A549 (cell line): ENCODE data around the gene MYOF.

ENCODE experiments used
- EP300 ChIP-seq, 2 experiments: fragments of >200 bp; sonication (Bioruptor Twin); formaldehyde crosslinking; IDR thresholded peaks; 2 replicates in 1 of 2; 3 replicates in 1 of 2; pipeline ENCODE4 v1.6.1; 2016 to 2017
- POLR2A ChIP-seq: IDR thresholded peaks from 2 replicates; pipeline ENCODE4 v1.6.1; 2012; ENCODE audit warnings: mild to moderate bottlenecking, low read length
- RAD21 ChIP-seq, 2 experiments: fragments of >200 bp in 1 of 2; sonication (Bioruptor Twin) in 1 of 2; formaldehyde crosslinking in 1 of 2; IDR thresholded peaks in 1 of 2; conservative IDR thresholded peaks in 1 of 2; 2 replicates in 1 of 2; 3 replicates in 1 of 2; pipeline ENCODE4 v1.6.1; 2012 to 2018; ENCODE audit warnings: inconsistent platforms in 1 of 2
- SMC3 ChIP-seq: fragments of >200 bp; sonication (Bioruptor Twin); formaldehyde crosslinking; IDR thresholded peaks from 3 replicates; pipeline ENCODE4 v1.6.1; 2018; ENCODE audit warnings: inconsistent platforms
- TF ChIP-seq, protein P1 (sequence below): fragments of >200 bp; sonication (Bioruptor Twin); formaldehyde crosslinking; IDR thresholded peaks from 3 replicates; pipeline ENCODE4 v1.5.1; 2016

GRCh38 chr10:93462881-93463280, 19.3 kb downstream of the MYOF start:
- TF ChIP-seq SMC3 (no peak), RAD21 (conservative IDR thresholded peaks at IDR 0.05 in 1 of 2, IDR thresholded peaks at IDR 0.05 in 1 of 2) (no peak), POLR2A (no peak), EP300 (IDR thresholded peaks at IDR 0.05) (no peak)
- TF ChIP-seq, protein P1, sequence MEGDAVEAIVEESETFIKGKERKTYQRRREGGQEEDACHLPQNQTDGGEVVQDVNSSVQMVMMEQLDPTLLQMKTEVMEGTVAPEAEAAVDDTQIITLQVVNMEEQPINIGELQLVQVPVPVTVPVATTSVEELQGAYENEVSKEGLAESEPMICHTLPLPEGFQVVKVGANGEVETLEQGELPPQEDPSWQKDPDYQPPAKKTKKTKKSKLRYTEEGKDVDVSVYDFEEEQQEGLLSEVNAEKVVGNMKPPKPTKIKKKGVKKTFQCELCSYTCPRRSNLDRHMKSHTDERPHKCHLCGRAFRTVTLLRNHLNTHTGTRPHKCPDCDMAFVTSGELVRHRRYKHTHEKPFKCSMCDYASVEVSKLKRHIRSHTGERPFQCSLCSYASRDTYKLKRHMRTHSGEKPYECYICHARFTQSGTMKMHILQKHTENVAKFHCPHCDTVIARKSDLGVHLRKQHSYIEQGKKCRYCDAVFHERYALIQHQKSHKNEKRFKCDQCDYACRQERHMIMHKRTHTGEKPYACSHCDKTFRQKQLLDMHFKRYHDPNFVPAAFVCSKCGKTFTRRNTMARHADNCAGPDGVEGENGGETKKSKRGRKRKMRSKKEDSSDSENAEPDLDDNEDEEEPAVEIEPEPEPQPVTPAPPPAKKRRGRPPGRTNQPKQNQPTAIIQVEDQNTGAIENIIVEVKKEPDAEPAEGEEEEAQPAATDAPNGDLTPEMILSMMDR, result no peak
